Measurements from ENCODE around the gene DZIP1.
A peak's percentile ranks its signal among the peaks of the same experiment; 100 is the strongest.
"Not testable (repeated sequence)": the region's sequence is repeated elsewhere in the genome, so short reads cannot be mapped to it uniquely, and the experiment has no call there.

Gene DZIP1

DNA sequence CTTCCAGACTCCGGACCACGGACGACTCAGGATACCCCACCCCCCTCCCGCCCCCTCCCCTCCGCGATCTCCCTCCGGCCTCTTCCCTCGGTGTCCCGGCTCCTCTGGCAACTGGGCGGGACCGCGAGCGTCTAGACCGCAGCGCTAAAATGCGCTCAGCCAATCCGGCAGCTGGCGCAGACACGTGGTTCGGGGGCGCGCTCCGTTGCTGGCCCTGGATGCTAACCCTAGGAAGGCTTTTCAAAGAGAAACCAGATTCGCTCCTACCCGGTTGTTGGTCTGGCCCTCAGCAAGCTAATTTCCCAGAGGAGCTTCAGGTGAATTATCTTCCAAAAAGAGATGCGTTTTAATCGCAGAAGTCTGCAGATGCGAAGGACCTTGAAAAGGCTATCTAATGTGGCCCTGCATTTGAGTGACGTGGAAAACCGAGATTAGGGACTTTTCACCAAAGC lies at the start of gene DZIP1:
Gene DZIP1, minus strand, starts transcription at position 106 of the 452 bp plus-strand sequence. CDS start 2,677 bp downstream, outside the sequence.
- peak in 1 of 2 donors; percentile 19 for DNase-seq (ENCODE audit: low read depth in 2 of 2)

DNA sequence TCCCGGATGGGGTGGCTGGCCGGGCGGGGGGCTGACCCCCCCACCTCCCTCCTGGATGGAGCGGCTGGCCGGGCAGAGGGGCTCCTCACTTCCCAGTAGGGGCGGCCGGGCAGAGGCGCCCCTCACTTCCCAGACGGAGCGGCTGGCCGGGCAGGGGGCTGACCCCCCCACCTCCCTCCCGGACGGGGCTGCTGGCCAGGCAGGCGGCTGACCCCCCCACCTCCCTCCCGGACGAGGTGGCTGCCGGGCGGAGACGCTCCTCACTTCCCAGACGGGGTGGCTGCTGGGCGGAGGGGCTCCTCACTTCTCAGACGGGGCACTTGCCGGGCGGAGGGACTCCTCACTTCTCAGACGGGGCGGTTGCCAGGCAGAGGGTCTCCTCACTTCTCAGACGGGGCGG lies 46.5 kb upstream of the DZIP1 start:
- DNase-seq (ENCODE audit: low read depth in 2 of 2), result not testable (repeated sequence)

DNA sequence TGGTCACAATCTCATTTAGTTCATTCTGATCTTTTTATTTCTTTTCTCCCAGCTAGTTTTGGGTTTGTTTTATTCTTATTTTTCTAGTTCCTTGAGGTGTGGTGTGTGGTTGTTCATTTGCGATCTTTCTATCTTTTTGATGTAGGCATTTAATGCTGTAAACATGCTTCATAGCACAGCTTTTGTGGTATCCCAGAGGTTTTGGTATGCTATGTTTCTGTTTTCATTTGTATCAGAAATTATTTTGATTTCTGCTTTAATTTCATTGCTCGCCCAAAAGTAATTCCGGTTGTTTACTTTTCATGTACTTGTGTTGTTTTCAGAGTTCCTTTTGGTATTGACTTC lies 45.0 kb upstream of the DZIP1 start:
- no peak for DNase-seq (ENCODE audit: low read depth in 2 of 2)

GRCh38 chr13:95684960-95685359 lies 40.5 kb upstream of the DZIP1 start:
- DNase-seq (ENCODE audit: low read depth in 2 of 2), result not testable (repeated sequence)

GRCh38 chr13:95684418-95684817 lies 39.9 kb upstream of the DZIP1 start:
- DNase-seq (ENCODE audit: low read depth in 2 of 2), result no peak

GRCh38 chr13:95679722-95680121 lies 35.2 kb upstream of the DZIP1 start:
- no peak for DNase-seq (ENCODE audit: low read depth in 2 of 2)

- no peak for DNase-seq (ENCODE audit: low read depth in 2 of 2)
Observed at GRCh38 chr13:95678967-95679366, 34.5 kb upstream of the DZIP1 start.

DNA sequence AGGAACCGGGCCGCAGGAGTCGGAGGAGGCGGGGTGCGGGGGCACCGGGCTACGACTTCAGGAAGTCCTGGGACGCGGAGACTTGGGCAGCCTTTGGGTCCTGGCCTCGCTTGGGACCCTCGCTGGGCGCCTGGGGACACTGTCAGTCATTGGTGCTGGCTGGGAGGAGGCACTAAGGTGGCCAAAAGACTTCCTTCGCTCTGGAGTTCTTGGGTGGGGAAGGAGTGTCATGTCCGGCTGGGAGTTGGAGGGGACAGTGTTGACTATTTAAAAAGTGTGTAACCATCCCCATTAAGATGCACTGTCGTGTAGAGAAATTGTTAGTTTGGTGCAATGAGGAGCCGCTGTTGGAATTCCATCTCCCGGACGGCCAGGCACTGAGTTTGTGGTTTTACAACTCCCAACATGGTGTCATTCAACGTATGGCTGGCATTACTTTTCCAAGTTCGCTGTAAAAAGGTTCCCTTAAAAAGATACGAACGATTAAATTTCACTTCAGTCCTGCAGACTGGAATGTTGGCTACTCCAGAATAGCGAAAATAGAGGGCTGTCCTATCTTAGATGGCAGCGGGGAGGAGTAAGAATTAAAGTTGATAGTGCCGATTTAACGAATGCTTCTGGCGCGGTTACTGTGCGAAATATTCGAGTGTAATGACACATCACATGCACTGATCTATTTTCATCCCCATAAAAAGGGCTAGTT lies 33.2 kb upstream of the DZIP1 start:
- DNase-seq (ENCODE audit: low read depth in 2 of 2), result no peak

GRCh38 chr13:95676762-95677563 lies 32.5 kb upstream of the DZIP1 start, which contains the start of gene DNAJC3:
TSS of gene DNAJC3 (plus strand) at chr13:95677139. CDS start at chr13:95677256, 117 bp downstream.
- DNase-seq (ENCODE audit: low read depth in 2 of 2), result peak; percentile 98

GRCh38 chr13:95676105-95676761 lies 31.7 kb upstream of the DZIP1 start:
- no peak for DNase-seq (ENCODE audit: low read depth in 2 of 2)

DNA sequence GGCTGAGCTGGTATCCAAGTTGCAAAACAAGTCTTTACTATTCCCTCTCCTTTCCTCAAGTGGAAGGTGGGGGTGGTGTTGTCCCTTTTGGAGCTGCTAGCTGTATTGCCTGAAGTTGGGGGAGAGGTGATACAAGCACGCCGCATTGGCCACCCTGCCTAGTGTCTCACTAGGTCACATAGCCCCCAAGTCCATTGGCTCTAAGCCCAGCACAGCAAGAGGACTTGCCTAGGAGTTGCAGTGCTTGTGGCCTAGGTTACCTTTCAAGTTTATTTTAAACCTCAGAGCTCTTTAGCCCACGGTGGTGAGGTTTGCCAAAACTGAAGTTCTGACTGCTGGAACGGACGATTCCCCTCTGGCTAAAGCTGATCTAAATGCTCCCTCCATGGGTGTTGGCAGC lies 27.1 kb upstream of the DZIP1 start:
- DNase-seq (ENCODE audit: low read depth in 2 of 2), result no peak

DNA sequence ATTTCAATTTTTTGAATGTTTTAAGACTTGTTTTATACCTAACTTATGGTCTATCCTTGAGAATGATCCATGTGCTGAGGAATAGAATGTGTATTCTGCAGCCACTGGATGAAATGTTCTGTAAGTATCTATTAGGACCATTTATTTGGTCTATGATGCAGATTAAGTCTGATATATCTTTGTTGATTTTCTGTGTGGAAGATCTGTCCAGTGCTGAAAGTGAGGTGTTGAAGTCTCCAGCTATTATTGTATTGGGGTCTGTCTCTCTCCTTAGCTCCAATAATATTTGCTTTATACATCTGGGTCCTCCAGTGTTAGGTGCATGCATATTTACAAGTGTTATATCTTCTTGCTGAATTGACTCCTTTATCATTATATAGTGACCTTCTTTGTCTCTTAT lies 22.7 kb upstream of the DZIP1 start:
- not testable (repeated sequence) for DNase-seq (ENCODE audit: low read depth in 2 of 2)

DNA sequence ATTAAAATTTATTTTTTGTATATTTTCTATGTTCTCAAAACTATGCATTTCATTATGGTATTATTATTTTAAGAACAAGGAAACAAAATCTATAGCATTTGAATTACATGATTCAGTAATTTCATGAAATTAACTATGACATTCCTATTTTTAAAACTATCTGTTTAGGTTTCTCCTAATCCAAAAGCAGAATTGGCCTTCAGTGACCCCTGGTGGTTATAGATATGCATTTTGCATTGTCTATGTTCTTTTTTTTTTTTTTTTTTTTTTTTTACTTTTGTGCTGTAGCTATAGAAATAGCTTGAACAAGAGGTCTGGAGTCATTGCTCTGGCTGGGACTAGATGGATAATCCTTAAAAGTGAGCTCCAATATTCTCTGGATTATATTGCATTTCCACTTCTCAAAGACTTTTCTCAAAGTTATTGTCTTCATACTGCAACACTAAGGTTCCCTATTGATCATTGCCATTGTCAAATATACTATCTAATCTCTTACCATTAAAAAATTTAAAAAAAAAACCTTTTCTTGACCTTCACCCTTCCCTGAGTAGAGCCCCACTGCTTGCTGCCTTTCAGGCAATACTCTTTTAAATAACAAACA lies 16.6 kb upstream of the DZIP1 start:
- no peak for DNase-seq (ENCODE audit: low read depth in 2 of 2)

DNA sequence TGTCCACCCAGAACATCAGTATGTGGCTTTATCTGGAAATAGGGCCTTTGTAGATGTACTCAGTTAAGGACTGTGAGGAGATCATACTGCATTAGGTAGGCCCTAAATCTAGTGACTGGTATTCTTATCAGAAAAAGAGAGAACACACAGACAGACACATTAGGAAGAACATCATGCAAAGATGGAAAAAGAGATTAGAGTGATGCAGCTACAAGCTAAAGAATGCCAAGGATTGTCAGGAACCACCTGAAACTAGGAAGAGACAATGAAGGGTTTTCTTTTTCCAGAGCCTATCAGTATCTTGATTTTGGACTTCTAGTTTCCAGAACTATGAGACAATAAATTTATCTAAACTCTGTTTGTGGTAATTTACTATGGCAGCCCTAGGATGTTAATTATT lies 15.0 kb upstream of the DZIP1 start:
- DNase-seq (ENCODE audit: low read depth in 2 of 2), result no peak

- no peak for DNase-seq (ENCODE audit: low read depth in 2 of 2)
Observed at GRCh38 chr13:95656386-95657015, 12.0 kb upstream of the DZIP1 start.

DNA sequence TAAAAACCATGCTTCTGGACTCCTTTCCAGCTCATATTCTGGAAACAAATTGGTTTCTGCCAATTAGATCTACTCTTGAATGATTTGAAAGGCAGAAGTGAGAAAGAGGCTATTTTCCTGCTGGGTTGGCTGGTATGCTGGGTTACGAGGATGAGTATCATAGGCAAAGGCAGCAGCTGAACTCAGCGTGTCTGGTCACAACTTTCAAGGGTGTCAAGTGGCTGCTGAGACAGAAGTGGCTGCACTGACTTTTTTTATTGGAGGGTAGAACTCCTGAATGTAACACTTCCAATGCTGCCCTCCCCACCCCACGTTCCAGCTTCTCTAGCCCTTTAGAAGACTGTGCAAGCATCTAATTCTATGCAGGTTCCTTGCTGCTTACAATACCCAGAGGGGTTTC lies 8.3 kb upstream of the DZIP1 start:
- no peak for DNase-seq (ENCODE audit: low read depth in 2 of 2)

- DNase-seq (ENCODE audit: low read depth in 2 of 2), result no peak
Observed at GRCh38 chr13:95652244-95652764, 7.8 kb upstream of the DZIP1 start.

GRCh38 chr13:95650696-95651095 lies 6.2 kb upstream of the DZIP1 start:
- no peak for DNase-seq (ENCODE audit: low read depth in 2 of 2)

DNA sequence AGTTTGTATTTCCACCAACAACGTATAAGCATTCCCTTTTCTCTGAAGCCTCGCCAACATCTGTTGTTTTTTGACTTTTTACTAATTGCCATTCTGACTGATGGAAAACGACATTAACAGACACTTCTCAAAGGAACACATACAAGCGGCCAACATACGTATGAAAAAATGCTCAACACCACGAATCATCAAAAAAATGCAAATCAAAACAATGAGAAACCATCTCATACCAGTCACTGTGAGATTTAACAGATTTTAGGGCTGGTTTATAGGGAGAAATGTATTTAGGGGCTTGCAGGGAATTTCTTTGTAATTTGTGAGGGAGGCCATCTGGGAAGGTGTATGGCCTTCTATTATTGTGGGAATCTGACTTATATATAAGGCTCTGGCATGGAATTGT lies 2.8 kb upstream of the DZIP1 start:
- DNase-seq (ENCODE audit: low read depth in 2 of 2), result no peak

DNA sequence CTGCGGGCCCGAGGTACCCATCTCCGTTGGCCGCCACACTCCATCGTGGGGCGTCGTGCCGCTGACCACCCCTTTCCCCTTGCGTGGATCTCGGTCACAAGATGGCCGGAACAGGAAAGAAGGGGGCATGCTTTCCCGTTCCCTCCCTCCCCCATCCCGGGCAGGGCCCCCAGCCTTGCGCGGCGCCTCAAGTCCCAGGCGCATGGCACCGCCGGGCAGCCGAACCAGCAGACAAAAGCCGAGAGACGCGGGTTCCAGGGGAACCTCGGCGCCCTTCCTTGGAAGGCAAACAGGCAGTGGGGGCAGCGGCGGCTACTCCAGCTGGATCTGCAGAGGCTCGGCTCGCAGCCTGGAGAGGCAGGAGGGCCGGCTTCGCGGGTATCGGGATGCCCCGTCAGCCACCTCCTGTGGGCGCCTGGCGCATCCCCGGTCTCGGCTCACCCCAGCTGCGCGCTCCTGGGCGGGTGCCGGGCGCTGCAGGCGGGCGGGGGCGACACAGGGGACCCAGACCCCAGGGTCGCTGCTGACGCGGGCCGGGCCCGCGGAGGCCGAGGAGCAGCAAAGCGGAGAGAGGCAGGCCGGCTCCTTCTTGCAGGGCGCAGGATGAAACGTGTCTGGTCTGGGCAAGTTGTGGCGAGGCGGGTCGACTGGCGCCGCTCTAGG lies 439 bp downstream of the DZIP1 start:
- DNase-seq (ENCODE audit: low read depth in 2 of 2), result no peak

GRCh38 chr13:95643571-95643935 lies 953 bp downstream of the DZIP1 start:
- DNase-seq (ENCODE audit: low read depth in 2 of 2), result no peak

Data from stimulated activated CD8-positive, alpha-beta memory T cell treated with anti-CD3 and anti-CD28 coated beads, Interleukin-15, amount 100 ng/mL, for 48 hours (primary cell).